Measurements from ENCODE around the gene ALPL.

Gene ALPL

DNA sequence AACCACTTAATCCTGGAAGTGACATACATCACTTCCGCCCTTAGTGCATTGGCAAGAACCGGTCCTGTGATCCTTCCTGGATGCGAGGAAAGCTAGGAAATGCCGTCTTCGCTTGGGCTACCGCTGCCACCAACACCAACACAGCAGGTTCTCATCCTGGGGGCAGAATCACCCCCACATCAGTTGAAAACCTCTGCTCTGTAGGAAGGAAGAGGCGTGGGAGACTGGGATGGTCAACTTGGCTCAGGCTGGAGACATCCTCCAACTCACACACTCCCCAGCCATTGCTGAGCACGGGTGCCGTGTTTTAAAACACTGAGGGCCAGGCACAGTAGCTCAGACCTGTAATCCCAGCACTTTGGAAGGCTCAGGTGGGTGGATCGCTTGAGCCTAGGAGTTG lies 74.9 kb downstream of the ALPL start:
- DNase-seq, result no peak

DNA sequence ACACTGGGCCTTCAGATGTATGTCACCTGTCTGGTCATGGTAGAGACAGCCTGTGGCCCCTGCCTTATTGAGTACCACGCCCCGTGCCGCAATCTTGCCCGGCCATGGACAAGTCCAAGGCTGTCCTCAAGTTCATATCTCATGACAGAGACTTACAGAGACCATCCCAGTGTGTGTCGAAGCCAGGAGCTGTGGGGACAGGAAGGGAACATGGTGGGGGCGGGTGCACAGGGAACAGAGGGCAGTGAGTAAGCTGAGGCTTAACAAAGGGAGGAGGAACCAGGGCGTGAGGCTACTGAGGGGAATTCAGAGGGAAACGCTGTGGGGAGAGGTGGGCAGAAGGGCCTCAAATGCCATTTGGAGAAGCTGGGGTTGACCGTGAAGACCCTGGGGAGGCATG lies 75.8 kb downstream of the ALPL start:
- DNase-seq, result no peak

DNA sequence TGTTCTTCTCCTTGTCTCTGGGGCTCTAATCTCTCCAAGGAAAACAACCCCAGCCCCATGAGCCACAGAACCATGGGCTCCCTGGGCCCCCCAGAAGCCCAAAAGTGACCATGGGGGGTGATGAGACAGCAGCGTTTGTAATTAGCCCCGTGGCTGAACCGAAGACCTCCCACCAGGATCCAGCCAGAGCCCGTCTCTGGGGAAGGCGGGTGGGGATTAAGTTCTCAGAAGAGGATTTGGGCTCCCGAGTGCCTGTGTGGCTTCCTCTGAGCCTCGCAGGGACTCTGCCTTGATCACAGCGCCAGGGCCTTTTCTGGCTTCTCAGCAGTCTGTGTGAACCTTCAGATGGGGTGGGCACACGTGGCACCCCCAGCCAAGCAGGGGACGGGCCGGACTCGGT lies 77.0 kb downstream of the ALPL start:
- DNase-seq, result no peak

DNA sequence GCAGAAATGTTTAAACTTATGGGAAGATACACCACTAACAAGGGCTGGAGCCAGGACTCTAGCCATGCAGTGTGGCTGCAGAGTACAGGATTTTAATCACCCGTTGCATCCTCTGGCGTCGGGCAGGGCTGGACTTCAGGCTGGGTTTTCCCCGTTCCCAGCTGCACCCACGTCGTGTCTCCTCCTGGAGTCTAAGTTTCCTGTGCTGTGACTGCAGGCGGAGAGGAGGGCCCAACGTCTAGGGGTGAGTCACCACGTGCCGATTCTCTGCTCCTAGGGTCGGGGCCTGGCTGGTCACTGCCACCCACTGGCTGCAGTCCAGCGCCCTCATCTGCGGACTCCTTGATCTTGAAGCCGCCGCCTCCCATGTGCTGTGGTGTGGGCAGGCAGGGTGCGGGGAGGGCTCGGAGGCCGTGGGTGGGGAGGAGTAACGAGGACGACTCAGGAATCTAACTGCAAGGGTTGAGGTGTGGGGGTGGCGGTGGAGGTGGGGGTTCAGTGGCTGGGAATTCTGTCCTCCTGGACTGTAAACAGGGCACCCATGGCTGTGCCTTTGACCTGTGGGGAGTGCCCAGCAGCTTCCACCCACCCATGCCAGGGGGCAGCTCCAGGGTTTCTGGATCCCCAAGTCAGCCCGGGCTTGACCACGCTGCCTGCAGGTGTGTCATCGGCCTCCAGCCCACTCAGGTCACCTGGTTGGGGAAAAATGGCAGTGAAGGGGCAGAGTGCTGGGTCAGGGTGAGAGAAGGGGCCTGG lies 77.8 kb downstream of the ALPL start:
- DNase-seq, result no peak

DNA sequence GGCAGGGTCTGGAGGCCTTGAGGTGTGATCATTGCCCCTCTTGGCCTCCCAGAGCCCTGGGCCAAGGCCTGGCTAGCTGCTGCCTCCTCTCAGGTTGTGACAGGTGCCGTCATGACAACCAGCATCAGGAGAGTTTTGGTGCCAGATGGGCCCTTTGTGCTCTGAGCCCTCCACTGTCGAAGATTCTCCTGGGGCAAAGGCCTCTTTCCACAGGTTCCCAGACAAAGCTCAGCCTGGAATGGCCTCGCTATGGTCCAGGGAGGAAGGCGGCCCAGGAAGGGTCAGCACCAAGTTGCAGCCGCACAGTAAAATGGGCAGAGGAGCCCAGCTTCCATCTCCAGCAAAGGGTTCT lies 78.4 kb downstream of the ALPL start:
- DNase-seq, result no peak

DNA sequence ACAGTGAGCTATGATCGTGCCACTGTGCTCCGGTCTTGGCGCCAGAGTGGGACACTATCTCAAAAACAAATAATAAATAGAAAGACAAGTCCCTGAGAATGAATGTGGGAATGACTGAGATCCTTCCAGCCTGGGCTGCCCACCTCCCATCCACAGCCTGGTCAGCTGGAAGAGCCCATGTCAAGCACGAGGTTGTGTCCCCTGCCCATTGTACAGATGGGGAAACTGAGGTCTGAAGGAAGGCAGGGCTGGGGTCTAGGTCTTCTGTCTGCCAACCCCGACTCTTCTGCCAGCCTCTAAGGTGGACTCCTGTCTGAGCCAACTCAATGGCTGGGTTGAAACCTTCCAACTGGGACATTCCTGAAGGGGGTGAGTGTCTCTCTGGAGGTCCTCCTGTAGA lies 80.4 kb downstream of the ALPL start:
- no peak for DNase-seq

DNA sequence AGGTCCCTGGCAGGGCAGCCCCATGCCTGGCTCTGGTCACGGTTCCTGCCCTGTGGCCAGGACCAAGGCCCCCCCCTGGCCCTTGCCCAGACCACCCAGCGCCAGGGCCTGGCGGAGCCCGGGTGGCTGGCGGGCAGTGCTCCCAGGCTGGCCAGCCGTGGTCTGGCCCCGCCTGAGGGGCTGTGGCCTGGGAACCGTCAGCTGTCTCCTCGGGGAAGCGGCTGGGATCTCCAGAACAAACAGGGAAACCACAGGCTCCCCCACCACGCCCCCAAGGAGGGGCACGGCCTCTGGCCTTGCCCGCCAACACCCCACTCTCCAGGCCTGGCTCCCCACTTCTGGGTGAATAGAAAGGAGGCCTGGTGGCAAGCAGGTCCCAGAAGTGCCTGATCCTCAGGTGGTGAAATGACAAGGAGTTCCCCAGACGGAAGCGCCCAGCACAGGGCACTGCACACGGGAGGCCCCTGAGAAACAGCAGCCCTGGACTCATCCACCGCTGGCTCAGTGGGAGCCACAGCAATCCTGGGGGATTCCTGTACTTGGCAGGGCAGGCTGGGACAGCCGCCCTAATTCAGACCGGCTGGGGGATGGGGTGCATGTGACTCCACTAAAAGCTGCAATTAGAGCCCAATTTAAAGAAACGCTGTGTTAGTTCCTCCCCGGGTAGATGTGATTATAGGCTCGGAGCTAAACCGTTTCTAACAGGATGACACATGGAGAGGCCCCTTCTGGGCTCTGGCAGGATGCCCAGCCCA lies 81.1 kb downstream of the ALPL start:
- no peak for DNase-seq

DNA sequence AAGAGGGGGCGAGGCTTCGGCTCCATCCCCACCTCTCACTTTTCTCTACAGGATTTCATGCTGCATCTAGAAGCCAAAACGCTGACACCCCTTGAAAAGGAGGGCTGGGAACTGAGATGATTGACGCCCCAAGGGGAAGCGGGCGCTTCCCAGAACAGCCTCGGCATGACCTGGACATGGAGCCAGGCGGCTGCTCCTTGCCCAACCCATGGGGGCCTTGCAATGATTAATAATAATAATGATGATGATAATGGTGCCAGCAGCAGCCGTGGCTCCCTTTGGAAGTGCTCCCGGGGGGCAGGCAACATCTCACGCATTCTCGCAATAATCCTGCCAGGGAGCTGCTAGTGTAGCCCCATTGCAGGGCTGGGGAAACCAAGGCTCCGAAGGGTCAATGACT lies 81.7 kb downstream of the ALPL start:
- no peak for DNase-seq

DNA sequence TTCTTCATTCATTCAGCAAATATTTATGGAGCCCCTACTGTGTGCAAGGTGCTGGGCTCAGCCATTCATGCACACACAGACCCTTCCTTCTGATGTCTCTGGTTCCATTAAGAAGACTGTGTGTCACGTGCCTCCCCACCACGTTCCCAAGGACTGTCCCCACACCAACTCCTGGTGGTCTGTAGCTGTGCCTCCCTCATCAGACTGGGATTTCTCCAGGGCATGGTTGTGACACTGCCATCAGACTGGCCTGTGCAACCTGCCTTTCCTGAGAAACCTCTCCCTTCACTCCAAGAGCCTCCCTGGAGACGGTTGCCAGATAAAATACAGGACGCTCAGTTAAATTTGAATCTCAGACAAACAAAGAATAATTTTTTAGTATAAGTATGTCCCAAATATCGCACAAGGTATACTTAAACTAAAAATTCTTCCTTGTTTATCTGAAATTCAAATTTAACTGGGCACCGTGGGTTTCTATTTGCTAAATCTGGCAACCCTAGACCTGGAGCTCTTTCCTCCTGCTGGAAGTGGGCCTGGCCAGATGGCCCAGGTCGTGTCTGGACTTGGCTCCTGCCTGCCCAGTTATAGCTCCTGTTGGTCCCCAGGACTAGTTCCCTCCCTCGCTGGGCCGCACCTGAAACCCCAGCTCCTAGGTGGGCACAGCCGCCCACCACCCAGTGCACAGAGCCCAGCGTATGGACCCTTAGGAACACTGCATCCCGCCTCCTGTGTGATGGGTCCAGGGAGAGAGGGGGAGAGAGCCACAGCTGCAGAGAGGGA lies 83.1 kb downstream of the ALPL start:
- DNase-seq, result no peak

DNA sequence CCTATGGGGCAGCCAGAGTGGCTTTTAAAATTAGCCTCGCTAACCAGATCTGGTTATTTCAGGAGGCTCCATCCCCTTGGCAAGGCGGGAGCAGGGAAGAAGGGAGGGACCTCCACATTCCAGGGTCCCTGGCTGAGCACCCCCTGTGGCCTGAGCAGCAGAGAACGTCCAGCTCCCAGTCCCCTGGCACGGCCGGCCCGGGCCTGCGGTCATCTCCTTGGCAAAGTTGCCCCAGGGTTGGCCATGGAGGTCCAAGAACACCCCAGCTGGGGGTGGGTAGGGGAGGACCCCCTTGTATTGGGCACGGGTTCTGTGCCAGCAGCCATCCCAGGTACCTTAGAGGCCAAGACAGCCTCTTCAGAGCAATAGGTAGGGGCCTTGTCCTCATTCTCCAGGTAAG lies 84.0 kb downstream of the ALPL start:
- no peak for DNase-seq

DNA sequence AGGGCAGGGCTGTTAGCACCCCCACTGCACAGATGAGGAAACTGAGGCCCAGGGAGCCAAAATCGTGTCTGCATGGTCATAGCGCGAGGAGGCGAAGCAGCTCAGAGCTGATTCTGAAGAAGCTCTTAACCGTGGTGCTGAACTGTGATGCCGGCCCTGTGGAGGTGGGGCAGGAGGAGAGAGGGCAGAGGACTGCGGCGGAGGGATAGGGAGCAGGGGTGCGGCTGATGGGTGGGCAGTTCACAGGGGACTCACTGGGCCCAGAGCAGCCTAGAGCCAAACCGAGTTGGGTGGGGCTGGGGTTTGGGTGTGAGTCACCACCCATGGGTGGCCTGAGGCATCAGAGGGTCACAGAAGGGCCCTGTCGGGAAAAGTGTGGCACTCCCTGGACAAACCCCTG lies 85.3 kb downstream of the ALPL start:
- no peak for DNase-seq

DNA sequence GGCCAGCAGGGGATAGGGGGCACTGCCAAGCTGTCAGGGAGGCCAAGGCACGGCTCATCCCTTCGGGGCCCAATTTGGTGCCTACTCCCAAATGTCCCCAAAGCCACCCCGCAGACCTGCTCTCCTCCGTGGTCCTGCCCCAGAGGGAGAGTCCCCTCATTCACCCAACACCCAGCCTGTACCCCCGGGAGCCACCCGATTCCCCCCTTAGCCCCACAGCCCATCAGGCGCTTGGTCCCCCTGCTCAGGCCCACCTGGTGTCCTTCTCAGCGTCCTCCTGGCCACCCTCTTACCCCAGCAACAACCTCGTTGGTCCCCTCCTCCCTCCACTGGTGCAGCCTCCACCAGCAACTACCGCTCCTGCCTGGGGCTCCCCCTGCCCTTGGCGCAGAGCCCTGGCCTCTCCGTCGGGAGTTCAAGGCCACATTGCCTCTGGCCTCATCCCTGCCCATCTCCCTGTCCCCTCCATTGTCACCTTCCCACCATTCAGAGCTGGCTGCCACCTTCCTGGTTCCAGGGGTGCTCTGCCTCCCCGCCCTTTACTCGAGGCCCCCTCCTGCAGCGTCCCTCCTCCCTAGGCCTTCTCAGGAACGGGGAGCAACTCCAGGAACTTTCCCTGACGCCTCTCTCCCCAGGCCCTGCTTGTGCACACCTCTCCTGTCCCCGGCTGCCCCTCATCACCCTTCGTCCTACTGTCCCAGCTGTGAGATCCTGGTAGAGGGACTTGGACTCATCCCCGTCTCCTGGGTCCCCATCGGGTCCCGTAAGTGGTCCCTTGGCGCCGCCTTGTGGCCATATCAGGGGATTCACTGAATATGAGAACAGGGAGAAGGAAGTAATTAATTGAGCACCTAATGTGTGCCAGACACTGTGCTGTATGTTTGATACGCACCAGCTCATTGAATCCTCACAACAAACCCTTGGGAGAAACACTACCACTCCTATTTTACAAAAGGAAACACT lies 86.0 kb downstream of the ALPL start:
- peak; percentile 76 for DNase-seq

DNA sequence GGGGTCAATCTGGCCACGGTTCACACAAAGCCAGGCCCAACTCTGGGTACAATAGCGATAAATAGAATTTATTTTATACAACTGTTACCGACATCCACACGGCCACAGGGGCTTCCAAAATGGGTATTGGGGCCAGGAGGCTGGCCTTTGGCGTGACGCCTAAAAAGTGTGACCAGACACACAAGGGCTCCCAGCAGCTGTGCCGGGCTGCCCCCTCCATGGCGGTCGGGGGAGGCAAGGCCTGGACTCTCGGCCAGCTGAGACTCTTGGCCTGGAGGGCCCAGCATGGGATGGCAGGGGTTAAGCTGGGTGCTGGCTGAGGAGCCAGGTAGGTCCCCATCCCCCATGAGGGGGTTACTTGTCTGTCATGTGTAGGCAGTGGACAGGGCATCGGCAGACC lies 87.0 kb downstream of the ALPL start:
- no peak for DNase-seq

DNA sequence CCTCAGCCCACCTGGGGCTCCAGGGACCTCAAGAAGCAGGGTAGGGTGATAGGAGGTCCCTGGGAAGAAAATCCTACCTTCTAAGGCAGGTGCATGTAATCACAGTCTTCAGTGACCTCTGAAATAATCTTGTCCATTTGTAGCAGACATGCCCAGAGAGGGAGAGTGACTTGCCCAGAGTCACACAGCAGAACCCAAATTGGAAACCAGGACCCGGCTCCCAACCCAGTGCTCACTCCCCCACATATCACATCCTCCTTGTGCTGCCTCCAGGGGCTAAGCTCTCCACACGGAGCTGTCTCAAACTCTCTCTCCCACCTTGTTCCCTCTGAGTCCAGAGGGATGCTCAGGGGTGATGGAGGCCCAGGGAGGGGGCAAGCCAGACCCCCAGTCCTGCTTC lies 87.4 kb downstream of the ALPL start:
- DNase-seq, result no peak

DNA sequence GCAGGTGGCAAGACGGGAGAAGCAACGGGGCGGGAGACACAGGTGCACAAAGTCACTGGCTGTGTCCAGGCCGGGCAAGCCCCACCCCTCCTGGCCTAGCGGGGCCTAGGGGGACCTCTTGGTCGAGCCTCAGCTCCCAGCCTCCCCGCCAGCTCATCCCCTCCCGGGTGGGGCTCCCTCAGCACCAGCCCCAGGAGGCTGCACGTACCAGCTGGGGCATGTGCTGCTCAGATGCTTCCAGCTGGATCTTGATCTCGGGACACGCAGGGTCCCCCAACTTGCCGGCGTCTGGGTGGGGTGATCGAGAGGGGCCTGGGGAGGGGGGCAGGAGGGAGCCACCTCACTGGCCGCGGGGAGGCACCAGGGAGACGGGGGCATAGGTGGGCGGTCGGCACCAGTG lies 88.5 kb downstream of the ALPL start:
- no peak for DNase-seq

DNA sequence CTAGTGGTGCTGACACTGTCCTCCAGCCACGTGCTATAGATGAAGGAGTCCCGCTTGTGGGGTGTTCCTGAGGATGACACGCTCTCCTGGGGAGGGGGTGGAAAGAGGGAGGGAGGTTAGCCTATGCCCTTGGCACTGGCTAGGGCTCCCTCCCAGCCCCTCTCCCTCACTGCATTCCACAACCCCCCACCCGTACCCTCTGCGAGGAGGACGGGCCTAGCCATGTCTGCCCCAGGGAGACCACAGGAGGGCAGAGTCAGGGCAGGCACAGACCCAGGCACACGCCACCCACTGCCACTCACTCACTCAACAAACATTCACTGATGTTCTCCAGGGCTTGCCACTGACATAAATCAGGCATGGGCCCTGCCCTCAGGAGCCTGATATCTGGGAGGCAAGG lies 89.2 kb downstream of the ALPL start:
- no peak for DNase-seq

DNA sequence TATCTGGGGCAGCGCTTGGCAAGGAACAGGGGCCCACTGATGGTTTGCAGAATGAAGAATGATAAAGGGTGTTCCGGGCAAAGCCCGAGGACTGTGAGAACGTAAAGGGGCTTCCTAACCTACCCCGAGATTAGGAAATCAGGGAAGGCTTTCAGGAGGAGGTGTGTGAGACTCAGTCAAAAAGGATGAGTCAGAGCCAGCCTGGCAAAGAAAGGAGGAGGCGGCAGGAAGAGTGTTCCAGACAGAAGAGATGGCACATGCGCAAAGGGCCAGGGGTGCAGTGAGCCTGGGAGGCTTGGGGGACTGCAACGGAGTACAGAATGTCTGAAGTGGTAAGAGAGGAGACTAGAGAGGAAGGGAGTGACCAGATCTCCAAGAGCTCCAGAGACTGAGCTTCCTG lies 89.7 kb downstream of the ALPL start:
- no peak for DNase-seq

DNA sequence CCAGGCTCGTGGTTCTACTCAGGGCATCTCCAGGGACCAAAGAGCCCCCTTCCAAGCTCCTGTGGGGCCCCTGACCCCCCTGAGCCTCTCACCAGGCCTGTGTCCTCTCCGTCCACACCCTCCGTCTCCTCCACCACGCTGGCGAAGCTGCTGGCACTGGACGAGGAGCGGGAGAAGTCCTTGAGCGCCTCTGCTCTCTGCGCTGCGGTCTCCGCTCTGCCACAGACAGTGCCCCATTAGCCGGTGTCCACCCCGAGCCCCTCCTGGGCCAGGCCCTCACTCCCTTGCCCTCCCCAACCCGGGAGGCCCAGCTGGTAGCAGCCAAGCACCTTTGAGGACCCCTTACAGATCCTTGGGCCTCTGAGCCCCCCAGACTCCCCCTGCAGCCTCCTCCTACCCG lies 90.2 kb downstream of the ALPL start:
- DNase-seq, result no peak

DNA sequence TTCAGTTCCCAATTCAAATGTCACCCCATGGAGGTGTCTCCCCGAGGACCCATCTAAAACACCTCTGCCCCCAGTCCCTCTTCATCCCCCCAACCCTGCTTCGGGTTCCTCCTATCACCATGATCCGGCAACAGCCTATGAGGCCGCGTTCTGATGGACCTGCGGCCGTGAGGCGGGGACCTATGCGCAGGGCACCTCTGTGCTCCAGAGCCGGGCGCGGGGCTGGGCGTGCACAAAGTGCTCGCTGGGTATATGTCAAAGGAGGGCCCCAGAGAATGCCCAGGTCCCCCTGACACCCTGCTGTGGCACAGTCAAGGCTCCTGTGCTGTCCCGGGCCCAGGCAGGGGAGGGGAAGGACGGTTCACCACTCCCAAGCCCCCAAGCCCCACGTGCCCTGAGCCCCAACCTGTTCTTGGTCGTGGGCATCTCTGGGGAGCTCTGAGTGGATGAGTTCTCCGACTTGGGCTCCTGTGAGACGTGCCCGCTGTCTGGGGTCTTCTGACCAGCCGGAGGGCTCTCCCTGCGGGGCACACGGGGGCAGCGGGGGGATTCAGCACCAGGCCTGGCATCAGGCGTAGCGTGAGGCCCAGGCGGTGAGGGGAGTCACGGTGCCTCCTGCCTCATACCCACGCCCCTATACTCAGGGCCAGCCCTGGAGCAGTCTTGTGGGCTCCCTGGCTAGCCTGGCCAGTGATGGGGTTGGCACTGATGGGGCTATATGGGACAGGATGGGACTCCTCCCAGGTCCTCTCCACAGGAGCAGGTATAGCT lies 92.2 kb downstream of the ALPL start:
- no peak for DNase-seq

DNA sequence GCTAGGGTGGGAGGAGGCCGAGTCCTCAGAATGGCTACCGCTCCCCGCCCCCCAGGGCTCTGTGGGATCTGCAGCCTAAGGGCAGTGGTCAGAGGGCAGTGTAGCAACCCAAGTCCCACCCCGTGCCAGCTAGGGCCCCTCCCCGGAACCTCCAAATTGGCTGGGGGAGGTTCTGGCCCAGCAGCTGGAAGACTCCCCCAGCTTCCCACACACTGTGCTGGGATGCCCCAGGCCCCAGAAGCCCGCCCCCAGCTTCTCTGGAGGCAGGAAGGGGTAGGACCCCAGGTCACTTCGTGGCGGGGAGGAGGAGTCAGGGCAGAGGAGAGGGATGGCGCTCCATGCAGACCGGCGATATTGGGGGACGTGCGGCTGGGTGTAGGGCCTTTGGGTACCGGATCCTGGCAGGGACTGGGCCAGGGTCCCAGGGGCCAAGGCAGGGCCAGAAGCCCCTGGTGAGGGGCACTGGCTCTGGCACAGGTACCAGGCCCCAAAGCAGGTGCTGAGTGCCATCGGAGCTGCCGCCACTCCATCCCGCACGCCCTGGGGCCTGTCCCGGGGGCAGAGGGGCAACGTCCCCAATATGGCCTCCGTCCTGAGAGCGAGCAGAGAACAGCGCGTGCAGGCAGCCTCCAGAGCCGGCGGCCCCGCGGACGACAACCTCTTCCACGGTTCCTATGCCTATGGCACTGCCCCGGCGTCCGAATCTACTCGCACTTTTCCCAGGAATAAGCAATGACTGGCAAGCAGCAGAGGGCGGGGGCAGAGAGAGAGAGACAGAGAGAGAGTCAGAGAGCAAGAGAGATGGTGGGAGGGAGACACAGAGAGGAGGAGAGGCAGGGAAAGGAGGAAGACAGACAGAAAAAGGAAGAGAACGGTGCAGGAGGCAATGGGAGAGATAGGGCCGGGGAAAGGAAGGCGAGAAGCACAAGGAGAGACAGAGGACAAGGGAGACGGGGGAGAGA lies 94.2 kb downstream of the ALPL start:
- DNase-seq, result no peak

Measured in activated CD8-positive, alpha-beta memory T cell treated with anti-CD3 and anti-CD28 coated beads for 24 hours (primary cell).